ENCODE results near the gene LLGL2.

Gene LLGL2

DNA sequence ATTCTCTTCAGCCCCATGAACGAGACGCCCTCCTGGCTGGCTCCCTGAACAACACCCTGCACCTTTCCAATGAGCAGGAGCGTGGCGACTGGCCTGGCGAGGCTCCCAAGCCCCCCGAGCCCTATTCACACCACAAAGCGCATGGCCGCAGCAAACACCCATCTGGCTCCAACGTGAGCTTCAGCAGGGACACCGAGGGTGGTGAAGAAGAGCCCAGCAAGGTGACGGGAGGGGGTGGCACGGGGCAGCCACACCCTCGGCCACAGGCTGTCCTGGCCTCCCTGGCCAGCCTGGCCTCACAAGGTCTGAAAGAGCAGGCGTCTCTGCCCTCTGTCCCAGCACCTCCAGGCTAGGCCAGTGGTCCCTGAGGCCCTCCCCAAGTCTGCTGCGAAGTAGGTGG is 33.8 kb upstream of the LLGL2 start:
- no peak for DNase-seq

DNA sequence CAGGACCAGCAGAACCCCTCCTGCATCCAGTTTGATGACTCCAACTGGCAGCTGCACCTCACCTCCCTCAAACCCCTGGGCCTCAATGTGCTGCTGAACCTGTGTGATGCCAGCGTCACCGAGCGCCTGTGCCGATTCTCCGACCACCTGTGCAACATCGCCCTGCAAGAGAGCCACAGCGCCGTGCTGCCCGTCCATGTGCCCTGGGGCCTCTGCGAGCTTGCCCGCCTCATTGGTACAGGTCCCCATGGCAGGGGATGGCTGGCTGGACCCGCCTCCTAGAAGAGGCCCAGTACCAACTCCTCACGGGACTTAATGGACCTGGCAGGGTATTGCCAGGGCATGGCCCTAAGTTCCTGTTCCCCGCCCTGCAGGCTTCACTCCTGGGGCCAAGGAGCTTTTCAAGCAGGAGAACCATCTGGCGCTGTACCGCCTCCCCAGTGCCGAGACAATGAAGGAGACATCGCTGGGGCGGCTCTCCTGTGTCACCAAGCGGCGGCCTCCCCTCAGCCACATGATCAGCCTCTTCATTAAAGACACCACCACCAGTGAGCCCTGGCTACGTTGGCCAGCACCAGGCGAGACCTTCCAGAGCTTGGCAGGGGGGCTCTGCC is 32.8 kb upstream of the LLGL2 start:
- DNase-seq: no peak

DNA sequence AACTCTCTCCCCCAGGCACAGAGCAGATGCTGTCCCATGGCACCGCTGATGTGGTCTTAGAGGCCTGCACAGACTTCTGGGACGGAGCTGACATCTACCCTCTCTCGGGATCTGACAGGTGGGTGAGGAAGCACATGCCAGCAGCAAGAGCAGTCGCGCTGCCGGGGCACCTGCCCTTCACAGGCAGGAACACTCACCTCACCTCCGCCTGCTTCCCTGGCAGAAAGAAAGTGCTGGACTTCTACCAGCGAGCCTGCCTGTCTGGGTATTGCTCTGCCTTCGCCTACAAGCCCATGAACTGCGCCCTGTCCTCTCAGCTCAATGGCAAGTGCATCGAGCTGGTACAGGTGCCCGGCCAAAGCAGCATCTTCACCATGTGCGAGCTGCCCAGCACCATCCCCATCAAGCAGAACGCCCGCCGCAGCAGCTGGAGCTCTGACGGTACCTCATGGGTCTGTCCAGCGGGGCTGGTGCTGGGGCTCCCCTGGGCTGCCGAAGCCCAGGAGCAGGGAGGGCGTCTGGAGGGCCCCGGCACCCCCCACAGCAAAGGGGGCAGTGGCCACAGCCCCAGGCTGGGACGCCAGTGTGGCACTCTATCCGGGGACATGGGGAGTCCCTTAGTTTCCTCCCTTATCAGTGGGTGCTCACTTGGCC is 31.9 kb upstream of the LLGL2 start:
- DNase-seq: no peak

DNA sequence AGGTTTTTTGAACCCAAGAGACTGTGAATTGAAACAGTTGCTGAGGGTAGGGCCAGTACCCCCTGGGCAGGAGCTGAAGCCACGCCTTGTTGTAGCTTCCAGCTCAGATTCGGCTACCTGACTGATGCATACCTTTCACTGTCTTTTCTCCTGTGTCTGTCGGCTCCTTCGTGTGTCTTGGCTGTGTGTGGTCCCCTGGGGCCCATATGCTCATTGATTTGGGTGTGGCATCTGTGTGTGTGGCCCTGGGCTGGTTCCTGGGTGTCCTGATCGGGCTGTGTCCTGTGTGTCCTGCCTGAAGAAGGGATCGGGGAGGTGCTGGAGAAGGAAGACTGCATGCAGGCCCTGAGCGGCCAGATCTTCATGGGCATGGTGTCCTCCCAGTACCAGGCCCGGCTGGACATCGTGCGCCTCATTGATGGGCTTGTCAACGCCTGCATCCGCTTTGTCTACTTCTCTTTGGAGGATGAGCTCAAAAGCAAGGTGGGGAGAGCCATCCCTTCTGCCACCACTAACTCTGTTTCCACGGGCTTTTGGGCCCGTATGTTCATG is 31.1 kb upstream of the LLGL2 start:
- no peak for DNase-seq

DNA sequence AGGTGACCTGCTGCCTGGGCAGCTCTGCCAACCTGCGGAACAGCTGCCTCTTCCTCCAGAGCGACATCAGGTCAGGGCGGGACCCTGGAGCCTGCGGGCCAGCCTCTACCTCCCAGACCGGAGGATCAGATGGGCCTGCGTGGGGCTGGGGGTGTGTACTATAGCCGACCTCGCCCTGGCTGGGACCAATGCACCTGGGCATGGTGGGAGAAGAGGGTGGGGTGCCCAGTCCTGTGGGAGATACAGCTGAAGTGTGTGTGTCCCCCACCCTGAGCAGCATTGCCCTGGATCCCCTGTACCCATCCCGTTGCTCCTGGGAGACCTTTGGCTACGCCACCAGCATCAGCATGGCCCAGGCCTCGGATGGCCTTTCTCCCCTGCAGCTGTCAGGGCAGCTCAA is 29.5 kb upstream of the LLGL2 start:
- no peak for DNase-seq

DNA sequence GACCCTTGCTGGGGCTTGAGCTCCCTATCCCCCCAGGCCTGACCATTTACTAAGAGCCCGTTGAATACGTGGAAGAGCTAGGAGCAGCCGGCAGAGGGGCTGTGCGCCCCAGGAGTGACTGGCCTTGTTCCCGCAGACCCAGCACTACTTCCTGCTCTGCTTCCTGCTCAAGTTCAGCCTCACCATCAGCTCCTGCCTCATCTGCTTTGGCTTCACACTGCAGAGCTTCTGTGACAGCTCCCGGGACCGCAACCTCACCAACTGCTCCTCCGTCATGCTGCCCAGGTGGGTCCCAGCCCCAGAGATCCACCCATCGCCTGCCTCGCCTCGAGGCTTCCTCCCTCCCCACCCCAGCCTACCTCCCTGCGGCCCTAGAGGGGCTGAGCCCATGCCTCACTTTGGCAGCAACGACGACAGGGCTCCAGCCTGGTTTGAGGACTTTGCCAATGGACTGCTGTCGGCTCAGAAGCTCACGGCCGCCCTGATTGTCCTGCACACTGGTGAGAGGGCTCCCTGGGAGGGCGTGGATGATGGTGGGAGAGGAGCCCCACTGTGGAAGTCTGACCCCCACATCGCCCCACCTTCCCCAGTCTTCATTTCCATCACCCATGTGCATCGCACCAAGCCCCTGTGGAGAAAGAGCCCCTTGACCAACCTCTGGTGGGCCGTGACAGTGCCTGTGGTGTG is 27.3 kb upstream of the LLGL2 start:
- no peak for DNase-seq

DNA sequence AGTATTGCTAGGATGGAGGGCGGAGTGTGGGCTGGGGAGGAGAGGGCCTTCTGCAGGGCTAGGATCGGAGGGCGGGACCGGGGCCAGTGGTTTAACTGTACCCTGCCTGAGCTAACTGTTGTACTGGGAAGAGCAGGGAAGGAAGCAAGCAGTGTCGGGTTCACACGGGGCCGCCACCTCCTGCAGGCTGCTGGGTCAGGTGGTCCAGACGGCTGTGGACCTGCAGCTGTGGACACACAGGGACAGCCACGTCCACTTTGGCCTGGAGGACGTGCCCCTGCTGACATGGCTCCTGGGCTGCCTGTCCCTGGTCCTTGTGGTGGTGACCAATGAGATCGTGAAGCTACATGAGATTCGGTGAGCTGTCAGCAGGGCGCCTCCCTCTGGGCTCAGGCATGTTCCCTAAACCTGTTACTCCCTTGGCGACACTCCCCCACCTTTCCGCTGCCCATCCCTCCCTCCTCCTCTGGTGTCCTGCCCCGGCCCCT is 26.7 kb upstream of the LLGL2 start:
- DNase-seq: no peak

DNA sequence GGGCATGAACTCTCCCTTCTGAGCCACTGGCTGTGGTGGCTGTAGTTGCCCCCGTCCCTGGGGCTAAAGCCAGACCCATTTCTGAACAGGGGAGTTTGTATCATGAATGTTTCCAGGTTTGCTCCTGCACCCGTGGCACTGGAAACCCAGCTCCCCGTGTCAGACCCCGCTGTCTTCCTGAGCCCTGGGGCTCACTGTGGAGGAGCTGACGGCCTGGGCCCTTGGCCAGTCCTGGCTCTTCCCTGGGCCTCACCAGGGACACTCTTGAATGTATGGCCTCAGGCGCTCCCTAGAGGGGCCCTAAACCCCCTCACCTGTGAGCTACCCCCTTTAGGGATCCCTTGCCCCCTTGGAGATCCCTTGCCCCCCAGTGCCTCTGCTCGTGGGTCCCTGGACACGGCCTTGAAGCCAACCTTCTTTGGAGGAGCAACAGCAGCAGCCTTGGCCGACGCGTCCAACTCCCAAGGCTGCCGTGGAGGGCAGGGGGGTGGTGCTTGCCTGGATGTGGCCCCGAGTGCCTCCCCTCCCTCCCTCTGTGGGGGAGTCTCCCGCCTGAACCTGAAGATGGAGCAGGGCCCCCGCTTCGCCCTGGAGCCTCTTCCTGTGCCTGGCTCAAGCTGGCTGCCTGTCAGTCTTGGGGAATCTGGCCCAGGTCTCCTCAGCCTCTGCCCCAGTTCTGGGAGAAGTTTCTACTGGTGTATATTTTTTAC is 26.0 kb upstream of the LLGL2 start:
- DNase-seq: no peak

DNA sequence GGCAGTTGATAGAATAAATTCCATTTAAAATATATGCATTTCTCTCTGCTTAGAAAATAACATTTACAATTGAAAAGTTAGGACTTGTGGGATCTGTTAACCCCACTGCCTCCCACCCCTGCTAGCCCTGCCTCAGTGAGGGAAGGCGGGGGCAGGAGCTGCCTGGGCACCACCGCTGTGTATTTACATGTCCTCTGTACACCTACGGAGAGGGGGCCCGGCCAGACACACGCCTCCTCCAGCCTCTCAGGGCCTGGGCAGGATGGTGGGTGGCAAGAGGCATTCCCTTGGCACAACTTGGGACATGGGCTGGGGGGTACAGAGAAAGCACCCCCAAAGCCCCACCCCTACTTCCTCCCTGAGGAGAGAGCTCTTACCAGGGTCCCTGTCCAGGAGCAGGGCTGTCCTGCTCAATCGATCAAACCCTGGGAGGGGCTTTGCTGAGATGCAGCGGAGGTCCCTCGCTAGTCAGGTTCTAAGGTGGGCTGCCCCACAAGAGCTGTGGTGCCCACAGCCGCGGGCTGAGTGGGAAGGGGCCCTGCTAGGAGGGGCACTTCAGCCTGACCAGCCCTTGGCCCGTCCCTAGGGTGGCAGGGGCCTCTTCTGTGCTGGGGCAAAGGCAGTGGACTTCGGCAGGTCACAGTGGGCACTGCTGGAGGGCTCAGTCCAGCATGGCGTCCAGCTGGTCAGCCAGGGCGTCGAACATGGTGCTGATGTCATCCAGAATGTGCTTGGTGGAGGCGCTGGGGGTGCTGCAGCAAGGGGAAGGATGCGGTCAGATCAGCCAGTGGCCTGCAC is 24.9 kb upstream of the LLGL2 start:
- no peak for DNase-seq

DNA sequence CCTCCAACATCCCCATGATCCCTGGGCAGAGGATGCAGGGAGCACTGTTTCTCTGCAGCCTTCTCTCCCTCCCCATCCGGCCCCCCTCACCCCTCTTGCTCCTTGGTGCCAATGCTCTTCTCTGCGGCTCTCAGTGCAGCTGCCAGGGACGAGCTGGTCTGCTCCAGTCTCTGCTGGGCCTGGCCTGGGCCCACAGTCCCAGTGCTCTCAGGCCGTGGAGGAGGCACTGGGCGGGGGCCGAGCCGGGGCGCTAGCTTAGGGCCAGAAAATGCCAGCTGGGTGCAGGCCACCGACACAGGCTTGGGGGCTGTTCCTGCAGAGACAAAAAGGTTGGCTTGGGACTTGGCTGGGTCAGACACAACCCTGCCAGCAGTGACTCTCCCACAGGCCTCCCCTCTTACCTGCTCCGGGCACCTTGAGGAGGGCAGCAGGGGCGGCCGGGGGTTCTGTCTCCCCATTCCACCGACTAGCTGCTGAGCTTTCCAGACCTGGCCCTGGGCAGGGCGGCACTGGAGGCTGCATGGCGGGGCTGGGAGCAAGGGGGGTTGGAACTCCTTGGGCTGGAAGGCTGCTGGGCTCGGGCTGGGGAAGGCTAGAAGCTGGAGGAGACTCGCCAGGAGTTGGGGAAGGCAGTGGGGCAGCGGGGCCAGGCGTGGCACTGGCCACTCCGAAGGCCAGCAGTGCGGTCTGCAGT is 24.0 kb upstream of the LLGL2 start:
- DNase-seq: no peak

DNA sequence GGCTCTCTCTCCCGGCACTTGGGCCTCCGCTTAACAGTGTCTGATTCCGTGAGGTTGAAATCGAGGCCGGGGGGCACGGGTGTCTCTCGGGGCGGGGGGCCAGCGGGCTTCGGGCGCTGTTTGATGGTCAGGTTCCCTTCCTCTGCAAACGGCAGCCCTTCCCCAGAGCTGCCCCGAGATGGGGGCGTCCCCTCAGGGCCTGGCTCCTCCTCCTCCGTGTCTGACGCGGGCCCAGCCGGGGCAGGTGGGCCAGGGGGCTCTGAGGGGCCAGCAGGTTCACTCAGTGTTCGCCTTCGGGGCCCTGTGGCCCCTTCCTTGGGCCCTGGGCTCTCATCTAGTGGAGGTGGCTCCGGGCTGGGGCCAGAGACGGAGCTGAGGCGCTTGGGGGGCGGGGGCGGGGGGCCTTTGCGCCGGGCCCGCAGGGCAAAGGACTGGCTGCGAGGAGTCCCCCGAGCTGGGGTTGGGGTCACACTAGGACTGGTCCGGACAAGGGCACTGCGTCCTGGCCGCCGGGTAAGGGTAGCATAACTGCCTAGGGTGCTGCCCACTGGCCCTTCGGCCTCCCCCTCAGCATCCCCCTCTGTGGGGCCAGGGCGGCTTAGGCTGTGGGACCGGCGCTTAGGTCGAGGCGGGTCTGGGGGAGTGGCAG is 23.3 kb upstream of the LLGL2 start:
- DNase-seq: no peak

DNA sequence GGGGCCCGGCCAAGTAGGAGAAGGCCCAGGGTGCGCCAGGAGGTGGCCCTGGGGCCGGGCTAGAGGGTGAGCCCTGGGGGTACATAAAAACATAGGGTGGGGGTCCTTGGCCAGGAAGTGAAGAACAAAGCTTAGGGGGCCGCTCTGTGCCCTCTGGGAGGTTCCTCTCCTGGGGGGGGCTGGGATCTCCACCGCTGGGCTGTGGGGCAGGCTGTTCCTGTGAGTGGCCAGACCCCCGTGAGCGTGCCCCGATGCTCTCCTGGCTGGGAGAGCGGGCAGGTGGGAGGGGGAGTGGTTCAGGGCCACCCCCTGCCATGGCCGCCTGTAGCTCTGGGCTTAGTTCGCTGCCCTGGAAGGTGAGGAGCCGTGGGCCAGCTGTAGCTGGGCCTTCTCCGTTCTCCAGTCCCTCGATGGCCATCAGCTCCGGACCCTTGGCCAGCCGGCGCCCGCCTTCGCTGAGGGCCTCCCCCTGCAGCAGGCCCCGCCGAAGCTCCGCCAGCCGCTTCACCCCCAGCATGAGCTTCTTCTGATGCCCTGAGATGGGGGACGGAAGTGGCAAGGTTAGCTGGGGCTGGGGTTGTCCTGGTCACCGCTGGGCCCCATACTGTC is 22.7 kb upstream of the LLGL2 start:
- no peak for DNase-seq

DNA sequence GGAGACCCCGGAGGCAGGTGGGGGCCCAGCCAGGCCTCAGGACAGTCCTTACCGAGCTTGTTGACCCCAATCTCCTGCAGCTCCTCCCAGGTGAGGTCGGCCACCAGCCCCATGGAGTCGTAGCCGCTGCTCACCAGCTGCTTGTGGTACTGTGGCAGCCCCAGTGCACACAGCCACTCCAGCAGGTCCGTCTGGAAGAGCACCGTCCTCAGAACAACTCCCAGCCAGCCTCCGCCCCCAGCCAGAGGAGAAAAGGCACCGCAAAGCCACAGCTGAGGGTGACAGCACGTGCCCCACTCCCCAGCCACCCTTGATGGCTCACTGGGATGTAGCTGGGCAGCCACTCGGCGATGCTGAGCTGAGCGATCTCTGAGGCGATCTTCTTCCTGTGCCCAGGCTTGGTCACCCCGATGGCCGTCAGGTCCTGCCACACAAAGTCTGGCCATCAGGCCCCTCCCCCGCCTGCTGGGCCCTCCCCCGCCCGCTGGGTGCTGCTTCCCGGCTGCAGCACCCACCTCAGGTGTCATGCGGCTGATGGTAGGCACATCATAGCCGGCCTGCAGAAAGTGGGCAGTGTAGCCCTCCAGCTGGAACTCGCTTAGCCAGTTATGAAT is 22.1 kb upstream of the LLGL2 start:
- no peak for DNase-seq

DNA sequence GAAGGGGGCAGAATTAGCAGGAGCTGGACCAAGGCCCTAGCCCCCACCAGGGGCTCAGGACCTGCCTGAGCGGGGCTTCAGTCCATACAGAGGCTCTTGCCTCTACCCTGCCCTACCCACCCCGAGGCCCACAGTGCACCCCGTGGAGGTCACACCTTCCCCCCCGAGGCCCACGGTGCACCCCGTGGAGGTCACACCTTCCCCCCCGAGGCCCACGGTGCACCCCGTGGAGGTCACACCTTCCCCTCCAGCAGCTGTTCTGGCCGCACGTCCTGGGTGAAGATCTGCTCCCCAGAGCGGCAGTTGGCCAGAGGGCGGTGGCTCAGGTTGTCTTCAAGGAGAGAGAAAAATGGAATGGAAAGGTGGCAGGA is 21.5 kb upstream of the LLGL2 start:
- no peak for DNase-seq

DNA sequence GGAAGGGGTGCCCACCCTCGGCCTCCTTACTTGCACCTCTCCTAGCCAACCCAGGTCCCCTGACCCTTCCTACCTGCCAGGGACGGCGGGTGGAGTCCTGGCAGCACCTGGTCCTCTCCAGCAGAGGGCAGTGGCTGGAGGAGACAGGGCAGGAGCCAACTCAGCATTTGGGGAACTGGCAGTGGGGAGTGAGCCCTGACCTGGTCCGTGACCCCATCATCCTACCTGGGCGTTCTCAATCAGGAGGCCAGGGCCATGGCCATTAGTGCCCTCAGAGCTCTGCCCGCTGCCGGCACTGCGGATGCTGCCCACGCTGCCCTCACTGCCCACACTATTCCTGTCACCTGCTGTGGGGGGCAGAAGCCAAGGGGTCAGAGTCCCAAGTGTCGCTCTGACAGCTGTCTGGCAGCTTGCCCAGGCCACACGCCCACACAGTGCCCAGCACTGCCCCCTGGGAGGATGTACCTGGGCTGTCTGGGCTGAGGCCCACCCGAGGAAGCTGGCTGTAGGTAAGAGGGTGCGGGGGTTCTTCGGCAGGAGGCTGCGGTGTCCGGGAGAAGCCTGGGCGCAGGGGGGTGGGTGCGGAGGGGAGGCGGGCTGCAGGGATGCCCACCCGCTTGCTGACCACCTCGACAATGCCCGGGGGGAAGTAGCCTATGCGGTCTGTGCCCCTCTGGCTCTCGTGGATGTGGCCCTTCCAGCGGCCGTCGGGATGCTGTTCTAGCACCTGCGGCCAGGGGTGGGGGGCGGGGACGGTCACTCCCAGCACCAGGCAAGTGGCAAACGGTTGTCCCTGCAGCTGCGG is 20.9 kb upstream of the LLGL2 start:
- peak in 1 of 5 donors; percentile 15 for DNase-seq

DNA sequence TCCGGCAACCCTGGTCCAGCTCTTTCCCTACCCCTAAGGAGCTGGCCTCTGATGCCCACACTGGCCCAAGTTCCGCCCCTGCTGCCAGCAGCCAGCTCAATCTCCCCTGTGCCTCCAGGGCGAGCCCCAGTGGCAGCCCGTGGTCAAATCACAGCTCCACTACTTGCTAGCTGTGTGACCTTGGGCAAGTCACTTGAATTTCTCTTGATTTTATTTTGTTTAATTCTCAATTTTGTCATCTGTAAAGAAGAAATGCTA is 20.4 kb upstream of the LLGL2 start:
- no peak for DNase-seq

DNA sequence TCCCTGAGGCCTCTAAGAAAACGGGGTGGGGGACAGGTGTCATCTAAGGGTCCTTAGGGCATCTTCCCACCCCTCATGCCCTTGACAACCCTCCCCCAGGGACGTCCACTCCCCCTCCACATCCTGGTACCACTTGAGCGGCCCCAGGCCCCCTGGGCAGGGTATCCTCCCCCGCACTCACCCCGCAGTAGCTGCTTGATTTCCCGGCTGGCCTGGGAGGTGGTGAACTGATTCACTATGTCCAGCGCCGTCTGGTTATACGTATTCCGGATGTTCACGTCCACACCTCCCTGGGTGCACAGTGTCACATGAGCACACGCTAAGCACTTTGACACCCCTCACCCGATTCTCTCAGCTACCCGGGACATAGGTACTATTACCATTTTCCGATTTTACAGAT is 19.9 kb upstream of the LLGL2 start:
- no peak for DNase-seq

DNA sequence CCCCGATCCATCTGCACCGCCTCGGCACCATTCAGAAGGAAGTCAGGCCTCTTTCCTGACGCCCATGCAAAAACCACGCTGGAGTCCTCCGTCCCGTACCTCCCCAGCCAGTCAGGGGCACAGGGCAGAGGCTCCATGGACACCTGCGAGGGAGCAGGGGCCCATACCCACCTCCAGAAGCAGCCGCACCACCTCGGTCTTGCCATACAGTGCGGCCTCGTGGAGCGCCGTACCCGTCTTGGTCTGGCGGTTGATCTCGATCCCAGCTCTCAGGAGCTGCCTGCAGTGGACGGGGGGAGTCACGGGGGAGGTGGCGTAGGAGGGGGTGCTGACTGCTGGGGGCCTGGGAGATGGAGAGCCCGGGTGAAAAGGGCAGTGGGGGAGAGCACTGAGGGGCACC is 19.4 kb upstream of the LLGL2 start:
- no peak for DNase-seq

DNA sequence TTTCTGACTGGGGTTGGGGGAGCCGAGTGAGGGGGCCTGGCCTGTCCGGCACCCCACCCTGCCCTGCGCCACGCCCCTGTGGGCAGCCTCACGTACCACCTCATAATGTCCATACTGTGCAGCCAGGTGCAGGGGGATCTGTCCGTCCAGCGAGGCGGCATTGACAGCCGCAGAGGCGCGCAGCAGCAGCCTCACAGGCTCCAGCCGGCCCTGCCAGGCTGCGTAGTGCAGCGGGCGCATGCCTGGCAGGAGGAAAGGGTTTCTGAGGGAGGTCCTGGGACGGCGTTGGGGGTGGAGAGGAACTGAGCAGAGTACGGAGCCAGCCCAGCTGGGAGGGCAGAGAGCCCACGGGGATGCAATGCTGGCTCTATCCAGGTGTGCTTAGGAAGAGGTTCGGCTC is 18.6 kb upstream of the LLGL2 start:
- DNase-seq: no peak
